Activated CD4-positive, alpha-beta memory T cell treated with anti-CD3 and anti-CD28 coated beads for 36 hours (primary cell): ENCODE results near the gene PPP1R7. TPM values are rescaled to one million over a fixed set of nuclear protein-coding genes. Genes with fewer than 3 reads are reported as not detected.
A peak's percentile ranks its signal among the peaks of the same experiment; 100 is the strongest.

ENCODE experiments used
- CTCF ChIA-PET: fragments of 350-600 bp; sonication (Branson Sonifier 250); formaldehyde crosslinking; loops from one replicate; lab custom pipeline; 2021; ENCODE audit warnings: antibody characterized with exemption, inconsistent platforms; lab: Charles Lee
- POLR2A ChIA-PET: fragments of 350-600 bp; sonication (Branson Sonifier 250); formaldehyde crosslinking; loops from one replicate; lab custom pipeline; 2021; ENCODE audit warnings: antibody characterized with exemption; lab: Charles Lee
- DNase-seq: peaks from one replicate; pipeline ENCODE4 v3.0.0-alpha.2; 2020
- H3K27ac Mint-ChIP-seq: one replicate; pipeline ENCODE4 v1.8.0; 2021; ENCODE audit warnings: mixed read lengths
- H3K27me3 Mint-ChIP-seq: one replicate; pipeline ENCODE4 v1.8.0; 2021; ENCODE audit warnings: mixed read lengths
- H3K36me3 Mint-ChIP-seq: one replicate; pipeline ENCODE4 v1.8.0; 2021; ENCODE audit warnings: mixed read lengths
- H3K4me1 Mint-ChIP-seq: one replicate; pipeline ENCODE4 v1.8.0; 2021; ENCODE audit warnings: low read depth, mixed read lengths
- H3K4me3 Mint-ChIP-seq: one replicate; pipeline ENCODE4 v1.8.0; 2021; ENCODE audit warnings: mild to moderate bottlenecking, mixed read lengths
- H3K9me3 Mint-ChIP-seq: one replicate; pipeline ENCODE4 v1.8.0; 2021; ENCODE audit warnings: mixed read lengths
- intact Hi-C: fragments of 100-400 bp; cut with micrococcal nuclease; formaldehyde crosslinking; loops from one replicate; pipeline ENCODE4 v1.15.1; 2023
- total RNA-seq, 2 experiments: library from RNA; stranded (reverse); gene quantifications; one replicate each; pipeline ENCODE4 v1.2.3, GENCODE V29; 2021

The PPP1R7 gene
- total RNA-seq, 2 experiments from 2014 or later, result 123 to 132 TPM

DNA sequence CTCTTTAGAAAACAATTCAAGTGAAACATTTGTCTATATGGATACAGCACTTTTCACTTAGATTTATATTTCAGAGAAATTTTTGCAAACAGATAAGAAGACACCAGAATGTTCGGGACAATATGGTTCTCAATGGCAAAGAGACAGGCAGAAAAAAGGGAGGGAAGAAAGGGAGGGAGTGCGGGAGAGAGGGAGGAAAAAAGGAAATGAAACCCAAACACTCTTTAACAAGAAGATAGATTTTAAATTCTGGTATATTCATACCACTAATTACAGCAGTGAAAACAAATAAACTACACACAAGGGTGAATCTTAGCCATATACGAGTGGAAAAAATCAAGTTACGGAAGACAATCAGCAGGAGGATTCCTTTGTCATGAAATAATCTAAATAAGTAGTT, 4.0 kb upstream of the PPP1R7 start:
- POLR2A ChIA-PET, result no interaction called here
- H3K9me3 Mint-ChIP-seq, result no peaks in the 10 kb centered on the region
- peaks cover 12% of the 10 kb centered on the region for H3K36me3 Mint-ChIP-seq
- intact Hi-C loops, result loop anchor here (5.0 kb wide), 2 partner anchors 234 to 361 kb away; partner anchors contain the start of gene STK25
- no peaks in the 10 kb centered on the region for H3K27me3 Mint-ChIP-seq
- no peak overlapping the region for H3K27ac Mint-ChIP-seq
- CTCF ChIA-PET, result no interaction called here
- peaks cover 26% of the 10 kb centered on the region for H3K4me1 Mint-ChIP-seq
- no peak overlapping the region for H3K4me3 Mint-ChIP-seq
- DNase-seq, result no peak

DNA sequence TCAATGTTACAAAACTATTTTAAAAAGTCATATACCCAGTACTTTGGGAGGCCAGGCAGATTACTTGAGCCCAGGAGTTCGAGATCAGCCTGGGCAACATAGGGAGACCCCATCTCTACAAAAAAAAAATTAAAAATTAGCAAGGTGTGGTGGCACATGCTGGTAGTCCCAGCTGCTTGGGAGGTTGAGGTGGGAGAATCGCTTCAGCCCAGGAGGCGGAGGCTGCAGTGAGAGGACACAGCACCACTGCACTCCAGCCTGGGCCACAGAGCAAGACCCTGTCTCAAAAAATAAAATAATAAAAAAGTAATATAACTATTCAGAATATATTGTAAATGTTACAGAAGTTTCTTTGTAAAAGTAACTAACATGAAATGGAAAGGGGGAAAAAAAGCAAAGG, 2.9 kb upstream of the PPP1R7 start:
- Mint-ChIP-seq H3K9me3 (no peaks in the 10 kb centered on the region), H3K27me3 (no peaks in the 10 kb centered on the region), H3K36me3 (peaks cover 8% of the 10 kb centered on the region), H3K4me1 (peaks cover 37% of the 10 kb centered on the region), H3K27ac (no peak overlapping the region), H3K4me3 (no peak overlapping the region)
- intact Hi-C loops, result loop anchor here (5.0 kb wide), 2 partner anchors 235 to 360 kb away; partner anchors contain the start of gene STK25
- ChIA-PET POLR2A (no interaction called here), CTCF (no interaction called here)
- DNase-seq, result no peak

DNA sequence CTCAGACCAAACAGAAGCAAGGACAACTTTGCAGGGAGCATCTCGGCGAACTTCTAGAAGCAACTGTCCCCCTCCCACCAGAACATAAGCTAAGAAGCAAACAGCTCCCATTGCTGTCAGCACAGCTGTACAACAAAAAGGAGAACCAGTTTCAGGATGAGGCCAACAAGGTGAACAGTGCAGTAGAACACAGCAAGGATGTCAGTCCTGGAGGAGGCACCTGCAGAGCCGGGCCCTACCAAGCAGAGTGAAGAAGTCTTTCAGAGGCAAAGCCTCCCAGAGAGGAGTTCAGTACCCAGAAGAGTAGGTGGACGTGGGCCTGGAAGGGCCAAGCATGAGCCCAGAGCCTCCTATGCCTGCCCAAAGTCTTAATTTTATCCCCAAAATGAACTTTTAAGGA, 2.0 kb upstream of the PPP1R7 start:
- H3K27me3 Mint-ChIP-seq, result no peaks in the 10 kb centered on the region
- ChIA-PET CTCF (interaction anchor here (1.0 to 1.5 kb wide), 2 partner anchors 32 to 165 kb away, joined by 4 to 6 read pairs; no protein-coding TSS in a partner anchor), POLR2A (interaction anchor here (1.5 to 4.4 kb wide), 3 partner anchors 20 to 47 kb away, joined by 3 to 28 read pairs (median 6); partner anchors contain the start of gene MTERF4)
- peak overlapping the region; percentile 93 for H3K4me3 Mint-ChIP-seq
- peak overlapping the region; percentile 24 for H3K27ac Mint-ChIP-seq
- peaks cover 43% of the 10 kb centered on the region for H3K4me1 Mint-ChIP-seq
- intact Hi-C loops, result loop anchor here (2.0 to 5.0 kb wide), 5 partner anchors 21 to 359 kb away; partner anchors contain the start of genes MTERF4 and STK25
- DNase-seq, result no peak
- H3K36me3 Mint-ChIP-seq, result peaks cover 6% of the 10 kb centered on the region
- H3K9me3 Mint-ChIP-seq, result no peaks in the 10 kb centered on the region

DNA sequence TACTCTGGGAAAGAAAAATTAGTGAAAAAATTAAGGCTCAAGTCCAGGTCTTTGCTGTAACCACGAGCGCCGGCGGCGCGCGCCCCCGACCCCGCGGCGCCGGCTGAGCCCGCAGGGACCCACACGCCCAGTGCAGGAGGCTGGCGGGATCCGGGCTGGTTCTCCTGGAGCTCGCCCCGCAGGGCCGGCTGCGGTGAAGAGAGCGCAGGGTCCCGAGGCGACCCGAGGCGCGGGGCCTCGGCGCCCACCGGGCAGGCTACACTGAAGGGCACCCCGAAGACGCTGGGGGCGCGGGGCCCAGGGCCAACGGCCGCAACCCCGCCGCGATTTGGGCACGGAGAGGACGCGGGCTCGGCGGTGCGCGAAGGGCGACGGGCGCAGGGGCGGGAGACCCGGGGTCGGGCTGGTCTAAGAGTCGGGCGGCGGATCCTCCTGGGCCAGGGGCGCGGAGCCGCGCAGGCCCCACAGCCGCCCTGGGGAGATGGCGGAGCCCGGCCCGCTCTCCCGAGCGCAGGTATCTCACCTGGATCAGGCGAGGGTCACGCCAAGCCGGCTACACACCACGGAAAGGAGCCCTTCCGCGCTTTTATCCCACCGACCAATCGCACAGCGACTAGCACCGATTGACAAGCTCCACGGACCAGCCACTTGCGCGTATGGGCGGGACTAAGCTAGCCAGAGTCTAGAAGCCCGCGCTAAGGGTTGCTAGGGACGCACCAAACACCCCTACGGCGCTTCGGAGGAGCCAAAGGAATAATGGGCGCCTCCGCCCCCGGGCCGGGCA, 1.2 kb upstream of the PPP1R7 start, which contains the start of gene PASK:
TSS of gene PASK (minus strand) at position 582 of the 784 bp plus-strand sequence. CDS start 6,440 bp downstream, outside the sequence.
- H3K4me1 Mint-ChIP-seq, result peaks cover 50% of the 10 kb centered on the region
- peak within 1 kb of the TSS; percentile 86 for H3K27ac Mint-ChIP-seq
- H3K4me3 Mint-ChIP-seq, result peak within 1 kb of the TSS; percentile 93
- ChIA-PET POLR2A (interaction anchor here (0.7 to 4.4 kb wide), 12 partner anchors 11 to 588 kb away, joined by 3 to 28 read pairs (median 3); partner anchors contain the start of genes DUSP28 and MTERF4), CTCF (interaction anchor here (0.8 to 3.6 kb wide), 6 partner anchors 9 to 488 kb away, joined by 3 to 30 read pairs (median 4); partner anchors contain the start of gene ATG4B)
- H3K9me3 Mint-ChIP-seq, result no peaks in the 10 kb centered on the region
- peak; percentile 97 for DNase-seq
- intact Hi-C loops, result loop anchor here (2.0 to 5.0 kb wide), 5 partner anchors 22 to 358 kb away; partner anchors contain the start of genes MTERF4 and STK25
- H3K36me3 Mint-ChIP-seq, result peaks cover 9% of the 10 kb centered on the region
- no peaks in the 10 kb centered on the region for H3K27me3 Mint-ChIP-seq

DNA sequence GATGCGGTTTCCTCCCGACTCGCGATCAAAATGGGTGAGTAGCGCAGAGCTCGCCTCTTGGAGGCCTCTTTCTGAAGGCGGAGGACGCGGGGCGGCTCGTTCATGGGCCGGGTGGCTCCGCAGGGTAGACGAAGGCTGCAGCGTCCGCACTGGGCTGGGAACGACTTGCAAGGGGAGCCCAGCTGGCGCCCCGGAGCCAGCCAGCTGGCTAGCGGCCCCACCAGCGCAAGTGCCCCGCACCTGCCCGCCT, 667 bp upstream of the PPP1R7 start:
- H3K36me3 Mint-ChIP-seq, result peaks cover 9% of the 10 kb centered on the region
- H3K27ac Mint-ChIP-seq, result peak overlapping the region; percentile 86
- POLR2A ChIA-PET, result interaction anchor here (0.6 to 4.4 kb wide), 13 partner anchors 11 to 589 kb away, joined by 3 to 28 read pairs (median 3); partner anchors contain the start of genes DUSP28 and MTERF4
- DNase-seq, result no peak
- no peaks in the 10 kb centered on the region for H3K27me3 Mint-ChIP-seq
- H3K9me3 Mint-ChIP-seq, result no peaks in the 10 kb centered on the region
- peak overlapping the region; percentile 93 for H3K4me3 Mint-ChIP-seq
- CTCF ChIA-PET, result interaction anchor here (0.8 to 3.6 kb wide), 6 partner anchors 8 to 488 kb away, joined by 3 to 30 read pairs (median 4); partner anchors contain the start of gene ATG4B
- intact Hi-C loops, result loop anchor here (2.0 to 5.0 kb wide), 5 partner anchors 23 to 358 kb away; partner anchors contain the start of genes MTERF4 and STK25
- H3K4me1 Mint-ChIP-seq, result peaks cover 51% of the 10 kb centered on the region

DNA sequence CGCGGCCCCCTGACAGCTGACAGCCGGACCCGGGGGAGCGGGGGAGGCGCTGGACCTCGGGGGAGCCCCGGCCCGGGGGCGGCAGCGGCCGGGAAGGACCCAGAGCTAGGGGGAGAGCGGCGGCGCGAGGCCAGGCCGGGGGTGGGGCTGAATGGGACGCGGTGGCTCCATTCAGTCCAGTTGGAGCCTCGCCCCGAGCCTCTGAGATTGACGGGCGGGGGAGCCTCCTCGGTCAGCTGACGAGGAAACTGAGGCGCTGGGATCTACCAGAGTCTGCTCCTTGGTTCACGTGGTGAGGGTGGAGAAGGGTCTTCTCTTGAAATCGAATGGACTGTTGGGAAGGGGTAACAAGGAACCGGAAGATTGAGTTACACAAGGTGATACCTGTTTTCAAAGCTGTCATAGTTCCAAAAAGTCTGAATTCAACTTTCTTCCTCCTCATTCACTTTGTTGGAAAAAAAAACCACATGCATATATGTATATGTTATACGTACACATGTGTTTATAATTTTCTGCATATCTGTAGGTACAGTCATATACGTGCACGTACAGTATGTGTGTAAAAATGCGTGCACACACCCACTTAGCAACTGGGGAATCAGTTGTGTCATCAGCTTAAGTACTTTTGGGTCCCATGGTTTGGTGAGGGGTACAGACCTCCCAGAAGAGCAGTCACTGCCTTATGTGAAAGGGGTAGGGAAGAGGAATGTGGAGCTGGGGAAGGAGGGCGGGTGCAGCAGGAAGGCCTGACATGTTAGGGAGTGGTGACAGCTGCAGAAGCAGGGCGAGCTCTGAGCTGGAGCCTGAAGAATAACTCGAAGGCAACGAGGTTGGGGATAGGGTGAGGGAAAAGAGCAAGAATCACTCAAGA, 628 bp downstream of the PPP1R7 start:
- peaks cover 59% of the 10 kb centered on the region for H3K4me1 Mint-ChIP-seq
- peak overlapping the region; percentile 86 for H3K27ac Mint-ChIP-seq
- intact Hi-C loops, result loop anchor here (1.0 to 5.0 kb wide), 5 partner anchors 29 to 584 kb away; partner anchors contain the start of genes HDLBP, RNPEPL1 and SEPTIN2
- CTCF ChIA-PET, result interaction anchor here (0.9 to 3.6 kb wide), 4 partner anchors 55 to 74 kb away, joined by 3 to 30 read pairs (median 5); no protein-coding TSS in a partner anchor
- H3K9me3 Mint-ChIP-seq, result no peaks in the 10 kb centered on the region
- POLR2A ChIA-PET, result interaction anchor here (0.8 to 4.4 kb wide), 7 partner anchors 34 to 526 kb away, joined by 3 to 28 read pairs (median 3); partner anchors contain the start of genes GPR35, MTERF4 and SEPTIN2
- peak overlapping the region; percentile 93 for H3K4me3 Mint-ChIP-seq
- no peak for DNase-seq
- H3K27me3 Mint-ChIP-seq, result no peaks in the 10 kb centered on the region
- peaks cover 11% of the 10 kb centered on the region for H3K36me3 Mint-ChIP-seq

DNA sequence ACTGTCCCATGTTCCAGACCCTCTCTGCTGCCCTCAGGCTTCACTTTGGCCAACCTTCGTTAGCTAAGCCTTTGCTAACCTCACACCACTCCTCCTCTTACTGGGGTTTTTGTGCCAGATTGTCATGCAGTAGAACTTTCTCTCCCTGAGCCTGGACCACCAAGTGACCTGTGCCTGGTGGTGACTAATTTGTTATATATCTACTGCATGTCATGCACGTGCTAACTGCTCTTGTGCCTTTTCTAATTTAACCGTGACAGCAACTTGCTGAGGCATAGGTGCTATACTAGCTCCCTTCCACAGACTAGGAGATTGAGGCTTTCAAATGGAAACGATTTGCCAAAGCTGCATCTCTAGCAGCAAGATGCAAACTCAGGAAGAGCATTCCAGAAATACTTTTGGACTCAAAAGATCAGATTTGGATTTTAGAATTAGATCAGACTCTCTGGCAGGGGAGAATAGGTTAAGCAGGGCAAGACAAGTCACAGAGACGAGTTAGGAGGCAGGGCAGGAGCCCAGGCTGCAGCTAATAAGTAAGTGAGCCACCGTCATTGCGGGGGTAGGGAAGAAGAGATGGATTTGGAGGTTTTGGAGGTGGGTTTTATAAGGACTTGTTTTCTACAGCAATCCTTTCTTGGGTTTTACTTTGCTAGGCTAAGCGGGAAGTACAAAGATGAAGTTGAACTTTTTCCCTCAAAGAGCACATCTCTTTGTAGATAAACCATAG, 1.8 kb downstream of the PPP1R7 start:
- H3K27me3 Mint-ChIP-seq, result no peaks in the 10 kb centered on the region
- intact Hi-C loops, result loop anchor here (5.0 kb wide), 1 partner anchor 585 kb away; the partner anchor contains the start of gene RNPEPL1
- H3K27ac Mint-ChIP-seq, result peak overlapping the region; percentile 34
- POLR2A ChIA-PET, result interaction anchor here (0.8 to 4.4 kb wide), 4 partner anchors 35 to 527 kb away, joined by 3 to 28 read pairs (median 5); partner anchors contain the start of genes GPR35 and MTERF4
- H3K4me3 Mint-ChIP-seq, result peak overlapping the region; percentile 93
- CTCF ChIA-PET, result interaction anchor here (3.6 kb wide), 1 partner anchor 73 kb away, joined by 30 read pairs; no protein-coding TSS in a partner anchor
- DNase-seq, result no peak
- H3K4me1 Mint-ChIP-seq, result peaks cover 56% of the 10 kb centered on the region
- H3K9me3 Mint-ChIP-seq, result no peaks in the 10 kb centered on the region
- peaks cover 13% of the 10 kb centered on the region for H3K36me3 Mint-ChIP-seq

DNA sequence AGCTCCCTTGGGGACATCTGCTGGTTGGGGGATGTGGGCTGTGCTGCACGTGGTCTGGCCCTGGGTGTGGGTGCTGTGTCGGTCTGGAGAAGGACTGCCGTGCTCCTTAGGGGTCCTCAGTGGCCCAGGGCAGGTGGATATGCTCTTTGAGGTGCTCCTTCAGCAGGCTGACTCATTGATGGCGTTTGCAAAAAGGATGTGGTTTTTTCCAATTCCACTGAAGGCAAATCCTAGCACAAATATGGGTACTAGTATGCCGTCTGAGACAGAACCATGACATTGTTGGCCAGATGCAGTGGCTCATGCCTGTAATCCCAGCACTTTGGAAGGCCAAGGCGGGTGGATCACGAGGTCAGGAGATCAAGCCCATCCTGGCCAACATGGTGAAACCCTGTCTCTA, 3.3 kb downstream of the PPP1R7 start:
- Mint-ChIP-seq H3K4me1 (peaks cover 46% of the 10 kb centered on the region), H3K9me3 (no peaks in the 10 kb centered on the region), H3K4me3 (no peak overlapping the region), H3K27me3 (no peaks in the 10 kb centered on the region), H3K36me3 (peaks cover 24% of the 10 kb centered on the region), H3K27ac (peak overlapping the region; percentile 50)
- intact Hi-C loops, result loop anchor here (5.0 kb wide), 1 partner anchor 586 kb away; the partner anchor contains the start of gene RNPEPL1
- CTCF ChIA-PET, result no interaction called here
- POLR2A ChIA-PET, result interaction anchor here (1.3 kb wide), 1 partner anchor 51 kb away, joined by 3 read pairs; the partner anchor contains the start of gene MTERF4
- DNase-seq, result peak; percentile 23

DNA sequence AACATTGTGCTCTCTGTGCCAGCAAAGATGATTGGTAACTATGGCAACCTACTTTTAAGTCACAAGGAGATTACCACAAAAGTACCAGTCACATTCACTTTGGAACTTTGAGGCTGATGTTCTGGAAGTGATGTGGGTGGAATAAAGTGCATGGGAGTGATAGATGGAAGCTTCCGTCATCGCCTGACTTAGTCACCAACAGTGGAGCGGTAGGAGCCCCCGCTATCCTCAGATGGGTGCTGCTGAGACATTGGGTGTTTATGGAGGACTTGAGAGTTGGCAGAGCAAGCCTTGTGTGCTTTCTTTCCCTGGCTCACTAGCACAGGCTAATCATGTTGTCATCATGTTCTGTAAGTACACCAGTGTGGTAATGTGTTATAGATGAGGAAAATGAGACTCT, 4.6 kb downstream of the PPP1R7 start:
- Mint-ChIP-seq H3K4me3 (no peak overlapping the region), H3K4me1 (peaks cover 45% of the 10 kb centered on the region), H3K36me3 (peaks cover 30% of the 10 kb centered on the region), H3K9me3 (no peaks in the 10 kb centered on the region), H3K27me3 (no peaks in the 10 kb centered on the region), H3K27ac (peak overlapping the region; percentile 56)
- POLR2A ChIA-PET, result interaction anchor here (1.0 kb wide), 1 partner anchor 25 kb away, joined by 4 read pairs; no protein-coding TSS in a partner anchor
- intact Hi-C loops, result loop anchor here (1.0 to 5.0 kb wide), 2 partner anchors 25 to 588 kb away; partner anchors contain the start of gene RNPEPL1
- DNase-seq, result peak; percentile 72
- CTCF ChIA-PET, result no interaction called here

DNA sequence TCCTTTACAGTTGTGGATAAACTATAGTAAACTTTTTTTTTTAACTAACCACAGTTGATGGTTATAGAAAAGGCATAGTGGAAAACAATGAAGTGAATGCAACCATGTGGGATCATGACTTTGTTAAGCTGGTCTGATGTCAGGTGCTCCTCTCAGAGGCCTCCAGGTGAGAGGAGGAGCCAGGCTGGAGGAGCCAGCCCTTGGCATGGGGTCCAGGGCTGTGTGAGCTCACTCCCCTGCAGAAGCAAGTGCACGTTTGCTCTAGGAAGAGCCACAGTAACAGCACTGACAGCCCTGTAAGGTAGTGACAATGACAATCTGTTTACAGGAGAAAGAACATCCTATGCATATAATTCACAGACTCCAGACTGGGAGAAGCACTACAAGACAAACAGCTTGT, 5.7 kb downstream of the PPP1R7 start:
- peaks cover 34% of the 10 kb centered on the region for H3K36me3 Mint-ChIP-seq

More for the DNA sequence above, 5.7 kb downstream of the PPP1R7 start:
- ChIA-PET CTCF (no interaction called here), POLR2A (no interaction called here)
- Mint-ChIP-seq H3K4me1 (peaks cover 42% of the 10 kb centered on the region), H3K9me3 (no peaks in the 10 kb centered on the region), H3K4me3 (no peak overlapping the region), H3K27me3 (no peaks in the 10 kb centered on the region), H3K27ac (peak overlapping the region; percentile 60)
- intact Hi-C loops, result loop anchor here (1.0 kb wide), 1 partner anchor 24 kb away; no protein-coding TSS in a partner anchor
- DNase-seq, result no peak
